Measurements from ENCODE around the gene HPSE2. TPM values are rescaled to one million over a fixed set of nuclear protein-coding genes. Genes with fewer than 3 reads are reported as not detected.

Gene HPSE2
- total and polyA plus RNA-seq, 2 experiments from 2014 or later = 0.10 to 0.24 TPM

DNA sequence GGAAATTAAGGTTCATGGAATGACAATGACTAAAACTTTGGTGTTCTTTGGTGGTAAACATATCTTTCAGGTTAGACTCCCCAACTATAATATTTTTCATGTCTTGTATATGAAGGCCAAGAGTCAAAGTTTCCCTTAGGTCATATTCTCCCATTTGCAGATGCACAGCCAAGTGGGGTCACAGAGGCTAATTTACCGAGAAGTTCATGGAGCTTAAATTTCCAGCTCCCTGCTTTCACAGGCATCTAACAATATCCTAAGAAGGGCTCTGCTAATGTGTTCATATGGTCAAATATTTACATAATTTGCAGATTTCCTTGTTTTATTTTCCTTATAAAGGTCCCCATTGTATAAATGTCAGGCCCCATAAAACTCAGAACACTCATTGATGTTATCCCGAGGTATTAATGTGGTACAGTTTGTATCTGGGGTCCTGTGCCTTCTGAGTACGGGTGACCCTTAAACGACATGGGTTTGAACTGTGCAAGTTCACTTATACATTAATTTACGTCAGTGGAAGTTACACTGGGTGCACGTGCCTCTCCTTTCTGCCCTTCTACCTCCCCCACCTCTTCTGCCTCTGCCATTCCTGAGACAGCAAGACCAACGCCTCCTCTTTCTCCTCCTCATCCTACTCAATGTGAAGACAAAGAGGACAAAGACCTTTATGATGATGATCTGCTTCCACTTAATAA lies 603.0 kb downstream of the HPSE2 start (continued):
- TF ChIP-seq, protein P1, sequence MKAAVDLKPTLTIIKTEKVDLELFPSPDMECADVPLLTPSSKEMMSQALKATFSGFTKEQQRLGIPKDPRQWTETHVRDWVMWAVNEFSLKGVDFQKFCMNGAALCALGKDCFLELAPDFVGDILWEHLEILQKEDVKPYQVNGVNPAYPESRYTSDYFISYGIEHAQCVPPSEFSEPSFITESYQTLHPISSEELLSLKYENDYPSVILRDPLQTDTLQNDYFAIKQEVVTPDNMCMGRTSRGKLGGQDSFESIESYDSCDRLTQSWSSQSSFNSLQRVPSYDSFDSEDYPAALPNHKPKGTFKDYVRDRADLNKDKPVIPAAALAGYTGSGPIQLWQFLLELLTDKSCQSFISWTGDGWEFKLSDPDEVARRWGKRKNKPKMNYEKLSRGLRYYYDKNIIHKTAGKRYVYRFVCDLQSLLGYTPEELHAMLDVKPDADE (IDR thresholded peaks at IDR 0.05) = no peak
- TF ChIP-seq EZH2phosphoT487 (IDR thresholded peaks at IDR 0.05; ENCODE audit: unreplicated experiment) (no peak), NANOG (IDR thresholded peaks at IDR 0.05; ENCODE audit: borderline replicate concordance) (no peak), ZNF331 (CRISPR knock-in tag; IDR thresholded peaks at IDR 0.05; ENCODE audit: low read depth) (no peak), STAT1 (IDR thresholded peaks at IDR 0.05; ENCODE audit: unreplicated experiment) (no peak)
- TF ChIP-seq, protein P2, sequence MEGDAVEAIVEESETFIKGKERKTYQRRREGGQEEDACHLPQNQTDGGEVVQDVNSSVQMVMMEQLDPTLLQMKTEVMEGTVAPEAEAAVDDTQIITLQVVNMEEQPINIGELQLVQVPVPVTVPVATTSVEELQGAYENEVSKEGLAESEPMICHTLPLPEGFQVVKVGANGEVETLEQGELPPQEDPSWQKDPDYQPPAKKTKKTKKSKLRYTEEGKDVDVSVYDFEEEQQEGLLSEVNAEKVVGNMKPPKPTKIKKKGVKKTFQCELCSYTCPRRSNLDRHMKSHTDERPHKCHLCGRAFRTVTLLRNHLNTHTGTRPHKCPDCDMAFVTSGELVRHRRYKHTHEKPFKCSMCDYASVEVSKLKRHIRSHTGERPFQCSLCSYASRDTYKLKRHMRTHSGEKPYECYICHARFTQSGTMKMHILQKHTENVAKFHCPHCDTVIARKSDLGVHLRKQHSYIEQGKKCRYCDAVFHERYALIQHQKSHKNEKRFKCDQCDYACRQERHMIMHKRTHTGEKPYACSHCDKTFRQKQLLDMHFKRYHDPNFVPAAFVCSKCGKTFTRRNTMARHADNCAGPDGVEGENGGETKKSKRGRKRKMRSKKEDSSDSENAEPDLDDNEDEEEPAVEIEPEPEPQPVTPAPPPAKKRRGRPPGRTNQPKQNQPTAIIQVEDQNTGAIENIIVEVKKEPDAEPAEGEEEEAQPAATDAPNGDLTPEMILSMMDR (conservative IDR thresholded peaks at IDR 0.05; ENCODE audit: low read depth in 2 of 2) = no peak

DNA sequence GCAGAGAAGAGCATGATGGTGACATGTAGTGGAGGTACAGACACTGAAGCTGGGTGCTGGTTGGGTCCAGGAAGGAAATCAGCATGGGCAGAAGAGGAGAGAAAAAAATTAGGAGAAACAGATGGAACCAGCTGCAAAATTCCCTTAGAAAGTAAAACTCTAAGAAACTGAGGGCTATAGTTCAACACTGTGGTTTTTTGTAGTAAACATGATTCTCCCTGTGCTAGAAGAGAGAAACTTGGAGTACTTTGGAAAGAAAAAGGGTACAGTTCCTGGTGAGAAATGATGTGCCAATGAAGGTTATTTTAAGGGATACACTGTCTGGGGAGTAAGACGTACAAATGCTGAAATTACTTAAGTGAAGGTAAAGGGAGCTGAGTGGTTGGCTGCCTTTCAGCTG lies 607.4 kb downstream of the HPSE2 start:
- DNase-seq (ENCODE audit: low spot score) (no peak), ATAC-seq (no peak)
- Histone ChIP-seq H3K27ac (ENCODE audit: low read depth) (no peak overlapping the region), H2AFZ (no peak overlapping the region), H3K9me2 (ENCODE audit: insufficient read depth) (peaks cover 7% of the 10 kb centered on the region; the same call in 1 of the 2 replicates), H3F3A (replicated peaks; ENCODE audit: low read depth) (no peaks in the 10 kb centered on the region), H4K20me1 (replicated peaks; ENCODE audit: insufficient read depth) (no peaks in the 10 kb centered on the region), H3K27me3 (ENCODE audit: insufficient read depth) (no peaks in the 10 kb centered on the region), H3K4me3 (no peak overlapping the region), H3K4me2 (no peak overlapping the region), H3K36me3 (ENCODE audit: insufficient read depth) (no peaks in the 10 kb centered on the region), H3K79me2 (replicated peaks; ENCODE audit: insufficient read depth) (no peaks in the 10 kb centered on the region), H3K4me1 (ENCODE audit: insufficient read depth) (no peaks in the 10 kb centered on the region)
- H3K27ac Mint-ChIP-seq = no peak overlapping the region
- peaks cover 3% of the 10 kb centered on the region; the same call in 2 of the 3 replicates for H3K4me1 Mint-ChIP-seq
- no peak overlapping the region for H3K4me3 Mint-ChIP-seq
- H3K36me3 Mint-ChIP-seq (ENCODE audit: low read depth) = no peaks in the 10 kb centered on the region
- peaks cover 2% of the 10 kb centered on the region for H3K27me3 Mint-ChIP-seq (ENCODE audit: insufficient read depth, low read depth, poor library complexity)
- no peaks in the 10 kb centered on the region for H3K9me3 Mint-ChIP-seq
- TF ChIP-seq CREB1 (CRISPR knock-in tag; IDR thresholded peaks at IDR 0.05; ENCODE audit: low read depth) = no peak
- no peak for TF ChIP-seq ZNF331 (CRISPR knock-in tag; IDR thresholded peaks at IDR 0.05; ENCODE audit: low read depth)
- TF ChIP-seq, protein P1 (IDR thresholded peaks at IDR 0.05) = no peak
- TF ChIP-seq ZNF114 (CRISPR knock-in tag; IDR thresholded peaks at IDR 0.05) = no peak
- no peak for TF ChIP-seq NANOG (IDR thresholded peaks at IDR 0.05; ENCODE audit: borderline replicate concordance)
- no peak for TF ChIP-seq EZH2 (IDR thresholded peaks at IDR 0.05; ENCODE audit: low read depth, unreplicated experiment)
- TF ChIP-seq EZH2phosphoT487 (IDR thresholded peaks at IDR 0.05; ENCODE audit: unreplicated experiment) = no peak
- TF ChIP-seq POLR2AphosphoS5 (IDR thresholded peaks at IDR 0.05; ENCODE audit: low read depth) = no peak
- TF ChIP-seq, protein P3, sequence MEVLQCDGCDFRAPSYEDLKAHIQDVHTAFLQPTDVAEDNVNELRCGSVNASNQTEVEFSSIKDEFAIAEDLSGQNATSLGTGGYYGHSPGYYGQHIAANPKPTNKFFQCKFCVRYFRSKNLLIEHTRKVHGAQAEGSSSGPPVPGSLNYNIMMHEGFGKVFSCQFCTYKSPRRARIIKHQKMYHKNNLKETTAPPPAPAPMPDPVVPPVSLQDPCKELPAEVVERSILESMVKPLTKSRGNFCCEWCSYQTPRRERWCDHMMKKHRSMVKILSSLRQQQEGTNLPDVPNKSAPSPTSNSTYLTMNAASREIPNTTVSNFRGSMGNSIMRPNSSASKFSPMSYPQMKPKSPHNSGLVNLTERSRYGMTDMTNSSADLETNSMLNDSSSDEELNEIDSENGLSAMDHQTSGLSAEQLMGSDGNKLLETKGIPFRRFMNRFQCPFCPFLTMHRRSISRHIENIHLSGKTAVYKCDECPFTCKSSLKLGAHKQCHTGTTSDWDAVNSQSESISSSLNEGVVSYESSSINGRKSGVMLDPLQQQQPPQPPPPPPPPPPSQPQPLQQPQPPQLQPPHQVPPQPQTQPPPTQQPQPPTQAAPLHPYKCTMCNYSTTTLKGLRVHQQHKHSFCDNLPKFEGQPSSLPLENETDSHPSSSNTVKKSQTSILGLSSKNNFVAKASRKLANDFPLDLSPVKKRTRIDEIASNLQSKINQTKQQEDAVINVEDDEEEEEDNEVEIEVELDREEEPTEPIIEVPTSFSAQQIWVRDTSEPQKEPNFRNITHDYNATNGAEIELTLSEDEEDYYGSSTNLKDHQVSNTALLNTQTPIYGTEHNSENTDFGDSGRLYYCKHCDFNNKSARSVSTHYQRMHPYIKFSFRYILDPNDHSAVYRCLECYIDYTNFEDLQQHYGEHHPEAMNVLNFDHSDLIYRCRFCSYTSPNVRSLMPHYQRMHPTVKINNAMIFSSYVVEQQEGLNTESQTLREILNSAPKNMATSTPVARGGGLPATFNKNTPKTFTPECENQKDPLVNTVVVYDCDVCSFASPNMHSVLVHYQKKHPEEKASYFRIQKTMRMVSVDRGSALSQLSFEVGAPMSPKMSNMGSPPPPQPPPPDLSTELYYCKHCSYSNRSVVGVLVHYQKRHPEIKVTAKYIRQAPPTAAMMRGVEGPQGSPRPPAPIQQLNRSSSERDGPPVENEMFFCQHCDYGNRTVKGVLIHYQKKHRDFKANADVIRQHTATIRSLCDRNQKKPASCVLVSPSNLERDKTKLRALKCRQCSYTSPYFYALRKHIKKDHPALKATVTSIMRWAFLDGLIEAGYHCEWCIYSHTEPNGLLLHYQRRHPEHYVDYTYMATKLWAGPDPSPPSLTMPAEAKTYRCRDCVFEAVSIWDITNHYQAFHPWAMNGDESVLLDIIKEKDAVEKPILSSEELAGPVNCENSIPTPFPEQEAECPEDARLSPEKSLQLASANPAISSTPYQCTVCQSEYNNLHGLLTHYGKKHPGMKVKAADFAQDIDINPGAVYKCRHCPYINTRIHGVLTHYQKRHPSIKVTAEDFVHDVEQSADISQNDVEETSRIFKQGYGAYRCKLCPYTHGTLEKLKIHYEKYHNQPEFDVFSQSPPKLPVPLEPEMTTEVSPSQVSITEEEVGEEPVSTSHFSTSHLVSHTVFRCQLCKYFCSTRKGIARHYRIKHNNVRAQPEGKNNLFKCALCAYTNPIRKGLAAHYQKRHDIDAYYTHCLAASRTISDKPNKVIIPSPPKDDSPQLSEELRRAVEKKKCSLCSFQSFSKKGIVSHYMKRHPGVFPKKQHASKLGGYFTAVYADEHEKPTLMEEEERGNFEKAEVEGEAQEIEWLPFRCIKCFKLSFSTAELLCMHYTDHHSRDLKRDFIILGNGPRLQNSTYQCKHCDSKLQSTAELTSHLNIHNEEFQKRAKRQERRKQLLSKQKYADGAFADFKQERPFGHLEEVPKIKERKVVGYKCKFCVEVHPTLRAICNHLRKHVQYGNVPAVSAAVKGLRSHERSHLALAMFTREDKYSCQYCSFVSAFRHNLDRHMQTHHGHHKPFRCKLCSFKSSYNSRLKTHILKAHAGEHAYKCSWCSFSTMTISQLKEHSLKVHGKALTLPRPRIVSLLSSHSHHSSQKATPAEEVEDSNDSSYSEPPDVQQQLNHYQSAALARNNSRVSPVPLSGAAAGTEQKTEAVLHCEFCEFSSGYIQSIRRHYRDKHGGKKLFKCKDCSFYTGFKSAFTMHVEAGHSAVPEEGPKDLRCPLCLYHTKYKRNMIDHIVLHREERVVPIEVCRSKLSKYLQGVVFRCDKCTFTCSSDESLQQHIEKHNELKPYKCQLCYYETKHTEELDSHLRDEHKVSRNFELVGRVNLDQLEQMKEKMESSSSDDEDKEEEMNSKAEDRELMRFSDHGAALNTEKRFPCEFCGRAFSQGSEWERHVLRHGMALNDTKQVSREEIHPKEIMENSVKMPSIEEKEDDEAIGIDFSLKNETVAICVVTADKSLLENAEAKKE (CRISPR knock-in tag; IDR thresholded peaks at IDR 0.05) = no peak
- no peak for TF ChIP-seq JUNB (IDR thresholded peaks at IDR 0.05; ENCODE audit: unreplicated experiment)

Measured in GM23338 (cell line).